ENCODE data around the gene BLTP1.

The BLTP1 gene

GRCh38 chr4:122170775-122171174, 18.6 kb downstream of the BLTP1 start:
- no peak for DNase-seq

DNA sequence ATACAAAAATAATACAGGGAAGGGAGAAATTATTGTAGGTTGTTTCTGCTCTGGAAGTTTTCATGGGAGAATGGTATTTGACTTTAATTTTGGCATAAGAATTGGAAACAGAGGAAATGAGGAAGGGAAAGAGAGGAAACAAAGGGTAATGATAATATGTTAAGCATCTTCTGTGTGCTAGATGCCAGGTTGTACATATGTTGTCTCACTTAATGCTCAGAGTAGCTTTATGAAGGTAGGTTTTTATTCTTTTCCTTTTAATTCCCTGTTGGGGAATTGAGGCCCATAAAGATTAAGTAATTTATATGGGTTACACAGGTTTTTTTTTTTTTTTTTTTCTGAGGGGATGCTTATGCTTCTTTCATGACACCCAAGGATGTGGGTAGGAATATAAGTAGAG, 19.2 kb downstream of the BLTP1 start:
- no peak for DNase-seq

DNA sequence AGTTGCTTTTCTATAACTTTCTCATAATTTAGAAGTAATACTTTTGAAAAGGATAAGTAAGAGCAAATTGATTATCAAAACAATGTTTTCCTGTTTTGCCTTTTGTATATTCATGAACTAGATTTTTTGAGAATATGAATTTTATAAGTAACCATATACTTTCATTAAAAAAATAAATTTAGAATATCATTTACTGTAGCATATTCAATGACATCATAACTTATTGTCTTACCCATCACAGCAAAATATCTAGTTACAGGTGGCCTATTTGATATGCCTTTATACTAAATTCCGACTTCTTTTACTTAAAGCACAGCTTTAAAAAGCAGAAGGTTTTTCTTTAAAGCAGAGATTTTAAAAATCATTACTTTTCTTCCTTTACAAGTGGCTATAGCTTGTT, 20.1 kb downstream of the BLTP1 start:
- DNase-seq = no peak

- no peak for DNase-seq
Observed at GRCh38 chr4:122178961-122179360, 26.8 kb downstream of the BLTP1 start.

DNA sequence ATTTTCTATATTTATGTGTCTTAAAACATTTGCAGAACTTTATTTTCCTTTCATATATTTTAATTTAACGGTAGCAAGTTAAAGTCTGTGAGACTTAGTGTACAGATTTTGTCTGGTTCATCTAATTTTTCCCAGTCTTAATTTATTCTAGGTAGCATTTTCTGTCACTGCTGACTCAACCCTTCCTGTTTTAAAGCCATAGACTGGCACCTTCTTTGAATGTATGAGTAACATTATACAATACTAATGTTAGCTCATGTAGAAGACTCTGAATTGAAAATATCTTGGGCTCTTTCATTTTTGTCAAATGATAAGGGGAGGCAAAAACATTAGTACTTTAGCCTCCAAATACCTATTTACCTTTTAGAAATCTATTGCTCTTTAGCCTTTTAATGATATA, 43.6 kb downstream of the BLTP1 start:
- DNase-seq = no peak

All from CD4-positive, alpha-beta T cell treated with Interleukin-1 beta for 1 hour (primary cell).